Left lung (tissue), 10 donors: Measurements from ENCODE around the gene HDLBP. TPM values are rescaled to one million over a fixed set of nuclear protein-coding genes. Genes with fewer than 3 reads are reported as not detected.

ENCODE experiments used
- ATAC-seq: fragments of 200-7000 bp; cut with Tn5 transposase; one replicate; pipeline ENCODE4 v1.9.1; 2020; ENCODE audit warnings: moderate library complexity
- DNase-seq, 4 donors: peaks; one replicate each; pipeline ENCODE4 v3.0.0-alpha.2; 2013 to 2020
- H3K27ac ChIP-seq, 2 donors: fragments of 200-600 bp; sonication (generic) in 1 of 2; one replicate each; pipeline versions ENCODE4 v1.5.0 to v1.8.0; 2020 to 2021
- H3K27me3 ChIP-seq, 2 donors: fragments of 200-600 bp; sonication (generic) in 1 of 2; one replicate each; pipeline versions ENCODE4 v1.5.0 to v1.8.0; 2020 to 2021
- H3K36me3 ChIP-seq, 2 donors: fragments of 200-600 bp; sonication (generic) in 1 of 2; one replicate each; pipeline versions ENCODE4 v1.5.0 to v1.8.0; 2020 to 2021
- H3K4me1 ChIP-seq, 2 donors: fragments of 200-600 bp; one replicate each; pipeline ENCODE4 v1.8.0; 2021
- H3K4me3 ChIP-seq, 2 donors: fragments of 200-600 bp; sonication (generic) in 1 of 2; one replicate each; pipeline versions ENCODE4 v1.5.0 to v1.8.0; 2020 to 2021; ENCODE audit warnings: mild to moderate bottlenecking in 1 of 2
- H3K9me3 ChIP-seq, 2 donors: fragments of 200-600 bp; sonication (generic) in 1 of 2; one replicate each; pipeline versions ENCODE4 v1.5.0 to v1.8.0; 2020 to 2021
- intact Hi-C, 2 donors: fragments of 100-400 bp; cut with DNase I; formaldehyde crosslinking; loops; one replicate each; pipeline versions ENCODE4 v1.11.2 to v1.14.2; 2022
- polyA plus RNA-seq, 6 donors: library from polyadenylated mRNA; unstranded; fragments of 120-200 nt; gene quantifications; one replicate each; pipeline ENCODE4 v1.2.1, GENCODE V29; 2013; ENCODE audit not compliant: insufficient read length in 6 of 6
- total RNA-seq, 2 donors: library from RNA; stranded (reverse); fragmentation: NEBNext Ultra II Directional; extraction: Animal tissue kit (Norgen Biotek cat#: 25700); gene quantifications; one replicate each; pipeline ENCODE4 v1.2.1, GENCODE V29; 2021
- TF ChIP-seq, protein P1 (sequence below), 2 donors: fragments of 200-600 bp; sonication (generic) in 1 of 2; IDR thresholded peaks; one replicate each; pipeline versions ENCODE4 v1.5.0 to v1.8.0; 2021; ENCODE audit warnings: antibody characterized with exemption in 2 of 2
- donor health status: DM: no; HTN: yes; CAD: no.
- donor health status: DM: no; HTN: no; CAD: no.

Gene HDLBP
- total and polyA plus RNA-seq, 8 donors, result 369 to 567 (median 401) TPM

DNA sequence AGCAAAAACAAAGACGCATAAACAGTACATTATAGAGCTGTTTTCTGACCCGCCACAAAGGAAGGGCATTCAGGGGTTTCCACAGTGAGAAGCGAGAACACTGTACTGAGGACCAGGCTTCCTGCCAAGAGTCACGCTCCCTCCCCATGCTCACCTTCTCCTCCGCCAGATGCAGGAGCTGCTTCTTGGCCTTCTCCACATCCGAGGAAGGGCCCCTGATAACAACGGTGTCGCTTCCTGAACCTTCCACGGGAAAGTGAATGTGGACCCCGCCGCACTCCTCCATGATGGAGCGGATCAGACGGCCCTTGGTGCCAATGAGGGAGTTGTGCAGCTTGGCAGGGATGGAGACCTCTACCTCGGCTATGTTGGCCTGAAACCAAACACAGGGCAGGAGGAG is 73.2 kb downstream of the HDLBP start:
- TF ChIP-seq, protein P1, sequence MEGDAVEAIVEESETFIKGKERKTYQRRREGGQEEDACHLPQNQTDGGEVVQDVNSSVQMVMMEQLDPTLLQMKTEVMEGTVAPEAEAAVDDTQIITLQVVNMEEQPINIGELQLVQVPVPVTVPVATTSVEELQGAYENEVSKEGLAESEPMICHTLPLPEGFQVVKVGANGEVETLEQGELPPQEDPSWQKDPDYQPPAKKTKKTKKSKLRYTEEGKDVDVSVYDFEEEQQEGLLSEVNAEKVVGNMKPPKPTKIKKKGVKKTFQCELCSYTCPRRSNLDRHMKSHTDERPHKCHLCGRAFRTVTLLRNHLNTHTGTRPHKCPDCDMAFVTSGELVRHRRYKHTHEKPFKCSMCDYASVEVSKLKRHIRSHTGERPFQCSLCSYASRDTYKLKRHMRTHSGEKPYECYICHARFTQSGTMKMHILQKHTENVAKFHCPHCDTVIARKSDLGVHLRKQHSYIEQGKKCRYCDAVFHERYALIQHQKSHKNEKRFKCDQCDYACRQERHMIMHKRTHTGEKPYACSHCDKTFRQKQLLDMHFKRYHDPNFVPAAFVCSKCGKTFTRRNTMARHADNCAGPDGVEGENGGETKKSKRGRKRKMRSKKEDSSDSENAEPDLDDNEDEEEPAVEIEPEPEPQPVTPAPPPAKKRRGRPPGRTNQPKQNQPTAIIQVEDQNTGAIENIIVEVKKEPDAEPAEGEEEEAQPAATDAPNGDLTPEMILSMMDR (IDR thresholded peaks at IDR 0.05), result no peak
- no peak for DNase-seq
- Histone ChIP-seq H3K36me3 (peaks cover 5 to 100% of the 10 kb centered on the region in 2 donors), H3K4me1 (no peaks in the 10 kb centered on the region), H3K27me3 (no peaks in the 10 kb centered on the region), H3K4me3 (no peak overlapping the region), H3K27ac (no peak overlapping the region), H3K9me3 (no peaks in the 10 kb centered on the region)
- intact Hi-C loops, result no loop called here
- ATAC-seq, result no peak

DNA sequence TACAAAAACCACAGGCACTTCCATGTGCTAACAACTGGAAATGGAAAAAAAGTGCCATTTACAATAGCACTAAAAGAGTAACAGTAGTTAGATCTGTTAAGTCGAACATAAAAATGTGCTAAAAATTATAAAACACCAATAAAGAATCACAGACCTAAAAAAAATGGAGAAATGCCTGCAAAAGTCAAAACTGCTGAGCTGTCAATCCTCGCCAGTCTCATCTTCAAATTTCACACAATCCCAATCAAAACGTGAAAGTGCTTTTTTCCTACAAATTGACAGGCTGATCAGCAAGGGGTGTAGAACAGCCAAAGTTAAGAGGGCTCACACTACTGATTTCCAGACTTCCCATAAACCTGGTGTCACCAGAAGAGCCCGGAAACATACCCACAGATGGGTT is 73.8 kb downstream of the HDLBP start:
- H3K4me1 ChIP-seq, result no peaks in the 10 kb centered on the region
- H3K4me3 ChIP-seq, result no peak overlapping the region
- H3K27me3 ChIP-seq, result no peaks in the 10 kb centered on the region
- DNase-seq (no peak), ATAC-seq (no peak)
- TF ChIP-seq, protein P1 (IDR thresholded peaks at IDR 0.05), result no peak
- H3K27ac ChIP-seq, result no peak overlapping the region
- peaks cover 5 to 100% of the 10 kb centered on the region in 2 donors for H3K36me3 ChIP-seq
- intact Hi-C loops, result no loop called here
- no peaks in the 10 kb centered on the region for H3K9me3 ChIP-seq

GRCh38 chr2:241240320-241241004 is 75.0 kb downstream of the HDLBP start:
- no peaks in the 10 kb centered on the region for H3K27me3 ChIP-seq
- H3K36me3 ChIP-seq, result peaks cover 5 to 100% of the 10 kb centered on the region in 2 donors
- H3K9me3 ChIP-seq, result no peaks in the 10 kb centered on the region
- H3K4me1 ChIP-seq, result no peaks in the 10 kb centered on the region
- DNase-seq (no peak), ATAC-seq (no peak)
- TF ChIP-seq, protein P1 (IDR thresholded peaks at IDR 0.05), result no peak
- no peak overlapping the region for H3K4me3 ChIP-seq
- H3K27ac ChIP-seq, result no peak overlapping the region
- intact Hi-C loops, result no loop called here

DNA sequence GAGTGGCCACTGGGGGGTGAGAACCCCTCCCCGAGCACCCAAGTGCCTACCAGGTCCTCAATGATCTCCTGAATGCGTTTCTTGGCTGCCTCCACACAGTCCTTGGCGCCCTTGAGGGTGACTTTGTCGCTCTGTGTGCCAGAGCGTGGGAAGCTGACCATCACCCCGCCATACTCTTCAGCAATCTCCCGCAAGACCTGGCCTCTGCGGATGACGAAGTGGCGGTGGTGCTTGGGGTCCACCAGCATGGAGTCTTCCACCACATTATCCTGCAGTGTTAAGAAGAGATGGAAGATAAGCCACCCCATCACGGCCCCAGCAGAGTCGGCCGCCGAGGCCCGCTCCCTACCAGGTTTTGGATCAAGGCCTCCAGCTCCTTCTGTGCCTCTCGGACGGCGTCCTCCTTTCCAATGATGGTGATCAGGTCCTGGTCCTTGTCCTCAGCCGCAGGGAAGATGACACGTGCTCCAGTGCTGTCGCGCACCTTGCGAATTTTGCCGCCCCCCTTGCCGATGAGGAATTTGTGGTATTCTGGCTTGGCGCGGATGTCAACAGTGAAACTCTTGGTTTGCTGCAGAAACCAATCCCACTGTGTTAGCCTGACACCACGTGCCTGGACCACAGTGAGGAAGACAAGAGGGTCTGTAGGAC is 75.8 kb downstream of the HDLBP start:
- Histone ChIP-seq H3K27ac (no peak overlapping the region), H3K27me3 (no peaks in the 10 kb centered on the region), H3K4me1 (no peaks in the 10 kb centered on the region), H3K36me3 (peaks cover 2 to 100% of the 10 kb centered on the region in 2 donors), H3K4me3 (no peak overlapping the region), H3K9me3 (no peaks in the 10 kb centered on the region)
- TF ChIP-seq, protein P1 (IDR thresholded peaks at IDR 0.05), result no peak
- intact Hi-C loops, result no loop called here
- ATAC-seq (no peak), DNase-seq (no peak)

DNA sequence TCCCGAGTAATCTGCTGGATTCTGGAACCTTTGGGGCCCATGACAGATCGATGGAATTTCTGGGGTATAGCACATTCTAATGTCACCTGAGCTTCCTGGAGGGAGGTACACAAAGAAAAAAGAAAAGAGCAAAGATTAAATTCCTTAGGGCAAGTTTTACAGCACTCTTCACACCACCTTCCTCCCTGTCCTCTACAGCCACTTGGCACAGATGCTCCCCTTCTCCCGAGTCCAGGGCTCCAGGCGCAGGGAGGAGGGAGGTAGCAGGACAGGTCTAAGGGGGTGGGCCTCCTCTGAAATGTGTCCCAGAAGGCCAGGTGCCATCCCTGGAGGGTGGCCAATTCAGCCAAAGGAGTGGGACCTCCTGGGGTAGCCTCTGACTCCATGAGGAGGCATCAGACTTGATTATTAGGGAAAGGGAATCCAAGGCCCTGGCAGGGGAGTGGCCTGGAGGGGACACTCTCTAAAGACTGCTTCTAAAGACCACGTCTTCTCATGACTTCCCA is 76.7 kb downstream of the HDLBP start:
- Histone ChIP-seq H3K4me1 (no peaks in the 10 kb centered on the region), H3K4me3 (no peak overlapping the region), H3K27me3 (no peaks in the 10 kb centered on the region), H3K27ac (no peak overlapping the region), H3K9me3 (no peaks in the 10 kb centered on the region), H3K36me3 (peaks cover 0 to 100% of the 10 kb centered on the region in 2 donors)
- intact Hi-C loops, result no loop called here
- DNase-seq, result no peak
- TF ChIP-seq, protein P1 (IDR thresholded peaks at IDR 0.05), result no peak
- no peak for ATAC-seq
